B cell (primary cell): Measurements from ENCODE around the gene GRB10. TPM values are rescaled to one million over a fixed set of nuclear protein-coding genes. Genes with fewer than 3 reads are reported as not detected.

Experiments used
- ATAC-seq: fragments of 200-7000 bp; cut with Tn5 transposase; one replicate; pipeline ENCODE4 v1.10.0; 2021; ENCODE audit warnings: low read depth, mild to moderate bottlenecking, moderate number of reproducible peaks, moderate library complexity
- CTCF ChIA-PET: fragments of 350-600 bp; sonication (Branson Sonifier 250); formaldehyde crosslinking; loops from one replicate; lab custom pipeline; 2021; ENCODE audit warnings: antibody characterized with exemption, inconsistent platforms; lab: Charles Lee
- POLR2A ChIA-PET: fragments of 350-600 bp; sonication (Branson Sonifier 250); formaldehyde crosslinking; loops from one replicate; lab custom pipeline; 2021; ENCODE audit warnings: antibody characterized with exemption; lab: Charles Lee
- DNase-seq: peaks from one replicate; pipeline ENCODE4 v3.0.0; 2013
- H2AFZ ChIP-seq: 2 replicates; pipeline ENCODE4 v1.6.1; 2012; ENCODE audit warnings: mild to moderate bottlenecking, low read depth, low read length; ENCODE audit not compliant: insufficient read depth, poor library complexity, severe bottlenecking
- H3K27ac ChIP-seq, 2 donors: 1 replicate in 1 of 2; 2 replicates in 1 of 2; pipeline ENCODE4 v1.5.1; 2012 to 2013; ENCODE audit warnings: low read length in 2 of 2, mild to moderate bottlenecking in 2 of 2, moderate library complexity in 1 of 2
- H3K27me3 ChIP-seq, 4 experiments: fragments of 200-600 bp in 1 of 4; sonication (generic) in 1 of 4; replicated peaks in 1 of 4; 1 replicate in 2 of 4; 2 replicates in 2 of 4; pipeline versions ENCODE4 v1.6.1 to v1.7.0; 2013 to 2016; ENCODE audit warnings: low read length in 3 of 4, mild to moderate bottlenecking in 2 of 4, mixed read lengths in 1 of 4, moderate library complexity in 1 of 4; ENCODE audit not compliant: insufficient read depth in 4 of 4, control insufficient read depth in 3 of 4; ENCODE audit errors: control extremely low read depth in 1 of 4
- H3K36me3 ChIP-seq, 2 experiments: replicated peaks in 1 of 2; 1 replicate in 1 of 2; 2 replicates in 1 of 2; pipeline versions ENCODE4 v1.6.1 to v1.7.1; 2013; ENCODE audit warnings: low read length in 1 of 2; ENCODE audit not compliant: insufficient read depth in 2 of 2, control insufficient read depth in 1 of 2; ENCODE audit errors: control extremely low read depth in 1 of 2, extremely low read depth in 1 of 2
- H3K4me1 ChIP-seq, 2 donors: fragments of 200-600 bp in 1 of 2; sonication (generic) in 1 of 2; 1 replicate in 1 of 2; 2 replicates in 1 of 2; pipeline versions ENCODE4 v1.5.1 to v1.6.1; 2013 to 2017; ENCODE audit warnings: low read length in 2 of 2; ENCODE audit not compliant: control insufficient read depth in 2 of 2, insufficient read depth in 2 of 2
- H3K4me2 ChIP-seq: replicated peaks from 2 replicates; pipeline ENCODE3; 2012; ENCODE audit warnings: mild to moderate bottlenecking, low read depth, low read length; ENCODE audit not compliant: poor library complexity, severe bottlenecking
- H3K4me3 ChIP-seq, 5 experiments: fragments of 200-600 bp in 1 of 5; sonication (generic) in 1 of 5; 1 replicate in 3 of 5; 2 replicates in 2 of 5; pipeline versions ENCODE4 v1.5.1 to v1.7.0; 2011 to 2016; ENCODE audit warnings: low read length in 4 of 5, mild to moderate bottlenecking in 4 of 5, low read depth in 2 of 5, control low read depth in 1 of 5, moderate library complexity in 1 of 5; ENCODE audit not compliant: insufficient read depth in 1 of 5; ENCODE audit errors: control extremely low read depth in 1 of 5, extremely low read depth in 1 of 5
- H3K79me2 ChIP-seq: fragments of 200-600 bp; sonication (generic); one replicate; pipeline ENCODE4 v1.6.0; 2016; ENCODE audit warnings: low read length; ENCODE audit not compliant: control insufficient read depth, insufficient read depth
- H3K9ac ChIP-seq: fragments of 200-600 bp; sonication (generic); 2 replicates; pipeline ENCODE4 v1.6.1; 2017; ENCODE audit warnings: mild to moderate bottlenecking, low read length, moderate library complexity
- H3K9me3 ChIP-seq, 3 donors: one replicate each; pipeline versions ENCODE4 v1.6.1 to v1.7.1; 2013; ENCODE audit warnings: low read length in 2 of 3; ENCODE audit not compliant: control insufficient read depth in 2 of 3, insufficient read depth in 1 of 3; ENCODE audit errors: control extremely low read depth in 1 of 3
- H4K20me1 ChIP-seq: 2 replicates; pipeline ENCODE4 v1.6.0; 2012; ENCODE audit warnings: mild to moderate bottlenecking, low read length; ENCODE audit not compliant: insufficient read depth, control insufficient read depth, poor library complexity, severe bottlenecking
- H3K27ac Mint-ChIP-seq: one replicate; pipeline ENCODE4 v1.8.0; 2021; ENCODE audit warnings: mixed read lengths
- H3K27me3 Mint-ChIP-seq: one replicate; pipeline ENCODE4 v1.8.0; 2021; ENCODE audit warnings: mixed read lengths
- H3K4me1 Mint-ChIP-seq: one replicate; pipeline ENCODE4 v1.8.0; 2021; ENCODE audit warnings: mixed read lengths
- H3K4me3 Mint-ChIP-seq: one replicate; pipeline ENCODE4 v1.8.0; 2021; ENCODE audit warnings: mixed read lengths
- H3K9me3 Mint-ChIP-seq: one replicate; pipeline ENCODE4 v1.8.0; 2022; ENCODE audit warnings: mixed read lengths; ENCODE audit not compliant: insufficient read depth
- CTCF ChIP-seq: fragments of 200-600 bp; IDR thresholded peaks from one replicate; pipeline ENCODE4 v1.8.0; 2022; ENCODE audit warnings: antibody characterized with exemption, mild to moderate bottlenecking
- EZH2 ChIP-seq: IDR thresholded peaks from 2 replicates; pipeline ENCODE4 v1.6.1; 2012; ENCODE audit warnings: borderline replicate concordance, low read depth, mild to moderate bottlenecking, moderate library complexity, low read length; ENCODE audit not compliant: insufficient read depth, poor library complexity, severe bottlenecking
- WGBS: methylation state at CpG from one replicate; pipeline ENCODE4 v1.1.5; 2013; ENCODE audit warnings: missing lambda C conversion rate; ENCODE audit not compliant: insufficient coverage; 5-methylcytosine and 5-hydroxymethylcytosine counted together
- intact Hi-C: fragments of 100-400 bp; cut with micrococcal nuclease; formaldehyde crosslinking; loops from one replicate; pipeline ENCODE4 v1.10.0; 2022
- polyA plus RNA-seq: library from polyadenylated mRNA; depleted of rRNA; stranded (reverse); fragments of >200 nt; gene quantifications from 2 replicates; pipeline ENCODE4 v1.2.3, GENCODE V29; 2012
- total RNA-seq, 2 donors: library from RNA; stranded (reverse); fragments of 120-200 nt in 1 of 2; gene quantifications; 1 replicate in 1 of 2; 2 replicates in 1 of 2; pipeline versions ENCODE4 v1.2.3 to v1.2.4, GENCODE V29; 2013 to 2022

Gene GRB10
- total and polyA plus RNA-seq, 2 donors (not counting 1 experiment from before 2014, with no cell fraction given), result 0.04 TPM; not detected in 1

- no peaks in the 10 kb centered on the region for H4K20me1 ChIP-seq
- intact Hi-C loops, result no loop called here
- H3K4me3 ChIP-seq, result no peak overlapping the region
- ChIA-PET POLR2A (no interaction called here), CTCF (no interaction called here)
- peaks cover 36% of the 10 kb centered on the region for H3K27me3 Mint-ChIP-seq
- H3K79me2 ChIP-seq, result no peaks in the 10 kb centered on the region
- DNase-seq, result no peak
- H3K4me1 ChIP-seq, result no peaks in the 10 kb centered on the region
- no peak overlapping the region for H2AFZ ChIP-seq
- H3K27me3 ChIP-seq, result peaks cover 0 to 3% (median 1%) of the 10 kb centered on the region in 4 experiments
- no peaks in the 10 kb centered on the region for H3K36me3 ChIP-seq
- no peaks in the 10 kb centered on the region for H3K9me3 Mint-ChIP-seq
- H3K4me2 ChIP-seq, result no peak overlapping the region
- ATAC-seq, result no peak
- no peak overlapping the region for H3K9ac ChIP-seq
- no peaks in the 10 kb centered on the region for H3K4me1 Mint-ChIP-seq
- TF ChIP-seq CTCF (no peak), EZH2 (no peak)
- no peak overlapping the region for H3K4me3 Mint-ChIP-seq
- WGBS, result 100% methylated on average over 5 of the region's 6 CpGs
- H3K9me3 ChIP-seq, result no peaks in the 10 kb centered on the region
- H3K27ac ChIP-seq, result no peak overlapping the region
- no peak overlapping the region for H3K27ac Mint-ChIP-seq
Measured at GRCh38 chr7:50703654-50704053, 79.0 kb downstream of the GRB10 start.

DNA sequence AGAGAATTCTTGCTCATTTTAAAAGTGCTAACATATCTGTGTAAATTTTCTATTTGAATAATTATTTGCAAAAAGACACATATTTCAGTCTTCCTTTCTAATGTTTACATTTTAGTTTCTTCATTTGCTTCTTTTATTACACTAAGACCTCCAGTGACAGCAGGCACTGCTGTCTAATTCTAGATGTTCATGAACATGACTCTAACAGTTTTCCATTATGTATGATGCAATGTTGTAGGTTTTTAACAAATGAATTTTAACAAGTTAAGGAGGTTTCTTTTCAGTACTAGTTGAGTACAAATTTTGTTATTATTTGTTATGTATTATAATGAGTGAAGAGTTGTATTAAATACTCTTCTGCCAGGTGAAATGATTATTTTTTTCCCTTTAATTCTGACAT is 83.6 kb downstream of the GRB10 start:
- Histone ChIP-seq H4K20me1 (no peaks in the 10 kb centered on the region), H3K9me3 (no peaks in the 10 kb centered on the region), H2AFZ (no peak overlapping the region), H3K4me2 (no peak overlapping the region), H3K4me1 (no peaks in the 10 kb centered on the region), H3K79me2 (no peaks in the 10 kb centered on the region), H3K27me3 (peaks cover 0 to 3% (median 0%) of the 10 kb centered on the region in 4 experiments), H3K36me3 (no peaks in the 10 kb centered on the region), H3K27ac (no peak overlapping the region), H3K9ac (no peak overlapping the region), H3K4me3 (no peak overlapping the region)
- Mint-ChIP-seq H3K9me3 (no peaks in the 10 kb centered on the region), H3K4me3 (no peak overlapping the region), H3K27ac (no peak overlapping the region), H3K4me1 (no peaks in the 10 kb centered on the region), H3K27me3 (peaks cover 22% of the 10 kb centered on the region)
- ChIA-PET POLR2A (no interaction called here), CTCF (no interaction called here)
- ATAC-seq, result no peak
- no peak for DNase-seq
- intact Hi-C loops, result no loop called here
- no peak for TF ChIP-seq CTCF
- no peak for TF ChIP-seq EZH2
